GM12864 (cell line): ENCODE results near the gene SLC9A4.

ENCODE experiments used
- DNase-seq: peaks from one replicate; pipeline ENCODE4 v3.0.0-alpha.2; 2011; ENCODE audit warnings: low read depth
- H3K4me3 ChIP-seq: 2 replicates; pipeline ENCODE4 v1.5.1; 2011; ENCODE audit warnings: mild to moderate bottlenecking, low read depth, low read length, control low read depth
- CTCF ChIP-seq: IDR thresholded peaks from 2 replicates; pipeline ENCODE4 v1.5.1; 2011; ENCODE audit warnings: low read depth, mild to moderate bottlenecking, moderate library complexity, low read length, control low read depth, inconsistent platforms; ENCODE audit errors: missing control alignments

SLC9A4 gene

GRCh38 chr2:102508863-102509262 lies 35.8 kb downstream of the SLC9A4 start:
- no peak for DNase-seq
- no peak overlapping the region for H3K4me3 ChIP-seq
- no peak for TF ChIP-seq CTCF

- TF ChIP-seq CTCF: no peak
- H3K4me3 ChIP-seq: no peak overlapping the region
- DNase-seq: no peak
Observed at GRCh38 chr2:102509749-102510148, 36.7 kb downstream of the SLC9A4 start.

GRCh38 chr2:102510791-102511575 lies 38.0 kb downstream of the SLC9A4 start:
- no peak overlapping the region for H3K4me3 ChIP-seq
- no peak for TF ChIP-seq CTCF
- DNase-seq: no peak

- no peak for DNase-seq
- no peak overlapping the region for H3K4me3 ChIP-seq
- TF ChIP-seq CTCF: no peak
Observed at GRCh38 chr2:102512161-102512560, 39.1 kb downstream of the SLC9A4 start.

- DNase-seq: no peak
- no peak for TF ChIP-seq CTCF
- no peak overlapping the region for H3K4me3 ChIP-seq
Observed at GRCh38 chr2:102513355-102513939, 40.4 kb downstream of the SLC9A4 start.

- no peak for DNase-seq
- TF ChIP-seq CTCF: no peak
- no peak overlapping the region for H3K4me3 ChIP-seq
Observed at GRCh38 chr2:102514061-102514785, 41.2 kb downstream of the SLC9A4 start.
